PC-9 (cell line): ENCODE results near the gene ZDHHC15. TPM values are rescaled to one million over a fixed set of nuclear protein-coding genes. Genes with fewer than 3 reads are reported as not detected.
"Not testable (repeated sequence)": the region's sequence is repeated elsewhere in the genome, so short reads cannot be mapped to it uniquely, and the experiment has no call there.

Source experiments
- BruUV-seq: library from RNA; stranded (reverse); fragments of 400-500 nt; replicated peaks from 2 replicates; lab custom pipeline; 2021; lab: Mats Ljungman, UMichigan
- CTCF ChIA-PET: fragments of 300-600 bp; sonication (Branson Sonifier 250); formaldehyde crosslinking; loops from one replicate; lab custom pipeline; 2022; ENCODE audit warnings: antibody characterized with exemption; lab: Charles Lee
- POLR2A ChIA-PET: fragments of 300-600 bp; sonication (Branson Sonifier 250); formaldehyde crosslinking; loops from one replicate; lab custom pipeline; 2022; ENCODE audit warnings: antibody characterized with exemption; ENCODE audit not compliant: unreplicated experiment; lab: Charles Lee
- DNase-seq, 2 experiments: peaks; one replicate each; pipeline versions ENCODE4 v3.0.0 to v3.0.0-alpha.2; 2015 to 2022; ENCODE audit warnings: mixed read lengths in 1 of 2
- H2AFZ ChIP-seq: fragments of 200-600 bp; sonication (generic); 2 replicates; pipeline ENCODE4 v1.8.1; 2017; ENCODE audit warnings: antibody characterized with exemption
- H3F3A ChIP-seq: fragments of 200-600 bp; sonication (generic); 2 replicates; pipeline ENCODE4 v1.8.1; 2017; ENCODE audit warnings: antibody characterized with exemption, mild to moderate bottlenecking, low read depth; ENCODE audit not compliant: insufficient read depth
- H3K27ac ChIP-seq: fragments of 200-600 bp; sonication (generic); 2 replicates; pipeline ENCODE4 v1.6.1; 2016; ENCODE audit warnings: mixed run types
- H3K27me3 ChIP-seq: fragments of 200-600 bp; sonication (generic); 2 replicates; pipeline ENCODE4 v1.6.1; 2016; ENCODE audit warnings: low read depth, mixed run types; ENCODE audit not compliant: insufficient read depth
- H3K36me3 ChIP-seq: fragments of 200-600 bp; sonication (generic); 2 replicates; pipeline ENCODE4 v1.6.1; 2016; ENCODE audit warnings: low read depth, mixed run types
- H3K4me1 ChIP-seq: fragments of 200-600 bp; sonication (generic); replicated peaks from 2 replicates; pipeline ENCODE4 v1.6.1; 2016; ENCODE audit warnings: mixed run types; ENCODE audit not compliant: insufficient read depth
- H3K4me2 ChIP-seq: fragments of 200-600 bp; sonication (generic); 2 replicates; pipeline ENCODE4 v1.6.1; 2017; ENCODE audit warnings: mixed run types
- H3K4me3 ChIP-seq: fragments of 200-600 bp; sonication (generic); 2 replicates; pipeline ENCODE4 v1.6.1; 2016; ENCODE audit warnings: mixed run types
- H3K79me2 ChIP-seq: fragments of 200-600 bp; sonication (generic); 2 replicates; pipeline ENCODE4 v1.6.1; 2017; ENCODE audit warnings: low read depth, mixed run types
- H3K9me2 ChIP-seq: fragments of 200-600 bp; sonication (generic); 2 replicates; pipeline ENCODE4 v1.8.1; 2017; ENCODE audit warnings: mild to moderate bottlenecking; ENCODE audit not compliant: insufficient read depth
- H3K9me3 ChIP-seq: fragments of 200-600 bp; sonication (generic); 2 replicates; pipeline ENCODE4 v1.8.1; 2016; ENCODE audit warnings: low read depth; ENCODE audit not compliant: insufficient read depth
- H4K20me1 ChIP-seq: fragments of 200-600 bp; sonication (generic); 2 replicates; pipeline ENCODE4 v1.8.1; 2017; ENCODE audit not compliant: insufficient read depth
- CTCF ChIP-seq: fragments of 200-600 bp; sonication (generic); conservative IDR thresholded peaks from 2 replicates; pipeline ENCODE4 v1.6.1; 2017; ENCODE audit warnings: mixed run types, antibody characterized with exemption, mild to moderate bottlenecking, moderate library complexity
- EZH2 ChIP-seq: fragments of 200-600 bp; sonication (generic); IDR thresholded peaks from 2 replicates; pipeline ENCODE4 v1.8.0; 2017; ENCODE audit warnings: antibody characterized with exemption, low read depth
- intact Hi-C: fragments of 100-400 bp; cut with micrococcal nuclease; formaldehyde crosslinking; loops from one replicate; pipeline ENCODE4 v1.10.0; 2022; ENCODE audit not compliant: unreplicated experiment
- total RNA-seq: library from RNA; stranded (reverse); gene quantifications from 2 replicates; pipeline ENCODE4 v1.2.3, GENCODE V29; 2021

Gene ZDHHC15
- total RNA-seq, 1 experiment from 2014 or later = not detected

- BruUV-seq = no TSS peak
- H3K27ac ChIP-seq = no peak overlapping the region
- CTCF ChIA-PET = no interaction called here
- H3K27me3 ChIP-seq = no peaks in the 10 kb centered on the region
- H3K79me2 ChIP-seq = no peaks in the 10 kb centered on the region
- H3F3A ChIP-seq = no peaks in the 10 kb centered on the region
- no peak overlapping the region for H2AFZ ChIP-seq
- H4K20me1 ChIP-seq = no peaks in the 10 kb centered on the region
- TF ChIP-seq EZH2 = no peak
- no peak for TF ChIP-seq CTCF
- H3K9me2 ChIP-seq = no peaks in the 10 kb centered on the region
- POLR2A ChIA-PET = no interaction called here
- no peaks in the 10 kb centered on the region for H3K9me3 ChIP-seq
- no peak for DNase-seq
- no peaks in the 10 kb centered on the region for H3K36me3 ChIP-seq
- H3K4me1 ChIP-seq = no peaks in the 10 kb centered on the region
- intact Hi-C loops = no loop called here
- H3K4me3 ChIP-seq = no peak overlapping the region
- no peak overlapping the region for H3K4me2 ChIP-seq
Measured at GRCh38 chrX:75337525-75337924, 185.3 kb downstream of the ZDHHC15 start.

GRCh38 chrX:75335127-75335458 lies 187.7 kb downstream of the ZDHHC15 start:
- no peak for TF ChIP-seq EZH2
- no peak for TF ChIP-seq CTCF
- no peaks in the 10 kb centered on the region for H3K36me3 ChIP-seq
- no peak for DNase-seq
- H3K9me3 ChIP-seq = no peaks in the 10 kb centered on the region
- no peaks in the 10 kb centered on the region for H3K9me2 ChIP-seq
- H3K27ac ChIP-seq = no peak overlapping the region
- H3K4me3 ChIP-seq = no peak overlapping the region
- H3K4me2 ChIP-seq = no peak overlapping the region
- H3K27me3 ChIP-seq = no peaks in the 10 kb centered on the region
- BruUV-seq = no TSS peak
- no peaks in the 10 kb centered on the region for H3F3A ChIP-seq
- intact Hi-C loops = no loop called here
- H2AFZ ChIP-seq = no peak overlapping the region
- no peaks in the 10 kb centered on the region for H3K79me2 ChIP-seq
- CTCF ChIA-PET = no interaction called here
- H3K4me1 ChIP-seq = no peaks in the 10 kb centered on the region
- no peaks in the 10 kb centered on the region for H4K20me1 ChIP-seq
- POLR2A ChIA-PET = no interaction called here

- H3K9me2 ChIP-seq, H3K4me1 ChIP-seq, H3K36me3 ChIP-seq, H3K4me3 ChIP-seq, H3K79me2 ChIP-seq, DNase-seq, H2AFZ ChIP-seq, H3K27ac ChIP-seq, H3K9me3 ChIP-seq, BruUV-seq, H3K4me2 ChIP-seq, H4K20me1 ChIP-seq, H3K27me3 ChIP-seq, intact Hi-C loops, H3F3A ChIP-seq, POLR2A ChIA-PET, CTCF ChIA-PET: not testable (repeated sequence)
Measured at GRCh38 chrX:75334407-75335126, 188.3 kb downstream of the ZDHHC15 start.

- ChIA-PET CTCF (no interaction called here), POLR2A (no interaction called here)
- no peak overlapping the region for H3K4me3 ChIP-seq
- no peaks in the 10 kb centered on the region for H3K4me1 ChIP-seq
- H3K79me2 ChIP-seq = no peaks in the 10 kb centered on the region
- TF ChIP-seq CTCF (no peak), EZH2 (no peak)
- DNase-seq = no peak
- H4K20me1 ChIP-seq = no peaks in the 10 kb centered on the region
- H3K27me3 ChIP-seq = no peaks in the 10 kb centered on the region
- H3K9me3 ChIP-seq = no peaks in the 10 kb centered on the region
- no peak overlapping the region for H2AFZ ChIP-seq
- BruUV-seq = no TSS peak
- H3K36me3 ChIP-seq = no peaks in the 10 kb centered on the region
- H3F3A ChIP-seq = no peaks in the 10 kb centered on the region
- no peak overlapping the region for H3K4me2 ChIP-seq
- H3K27ac ChIP-seq = no peak overlapping the region
- intact Hi-C loops = no loop called here
- no peaks in the 10 kb centered on the region for H3K9me2 ChIP-seq
Measured at GRCh38 chrX:75327607-75328006, 195.2 kb downstream of the ZDHHC15 start.
